ENCODE data around the gene NEDD9.

GRCh38 chr6:11258260-11259237 lies 26.1 kb upstream of the NEDD9 start:
- TF ChIP-seq CTCF (IDR thresholded peaks at IDR 0.05) = no peak
- peak in 1 of 4 donors; percentile 10 for TF ChIP-seq POLR2A (IDR thresholded peaks at IDR 0.05)
- TF ChIP-seq POLR2AphosphoS5 (IDR thresholded peaks at IDR 0.05) = no peak
- no peak for TF ChIP-seq EP300 (IDR thresholded peaks at IDR 0.05)

Measured in upper lobe of left lung (tissue), 4 donors.